IMR-90 (cell line): ENCODE data around the gene CST7. TPM values are rescaled to one million over a fixed set of nuclear protein-coding genes. Genes with fewer than 3 reads are reported as not detected.

ENCODE experiments used
- ATAC-seq: fragments of 200-7000 bp; cut with Tn5 transposase; 2 replicates; pipeline ENCODE4 v1.9.1; 2020; ENCODE audit warnings: low read depth, mild to moderate bottlenecking, moderate library complexity
- BruUV-seq: library from RNA; stranded (reverse); fragments of 400-500 nt; replicated peaks from 2 replicates; lab custom pipeline; 2021; lab: Mats Ljungman, UMichigan
- CTCF ChIA-PET: fragments of 300-600 bp; formaldehyde crosslinking; extraction: SDS; loops from one replicate; lab custom pipeline; 2021; ENCODE audit warnings: antibody characterized with exemption; lab: Yijun Ruan, JAX
- POLR2A ChIA-PET: fragments of 300-600 bp; sonication (Branson Sonifier 250); formaldehyde crosslinking; loops from one replicate; lab custom pipeline; 2022; ENCODE audit warnings: antibody characterized with exemption; ENCODE audit not compliant: unreplicated experiment; lab: Charles Lee
- DNase-seq: peaks from one replicate; pipeline ENCODE4 v3.0.0; 2013
- H2AFZ ChIP-seq: replicated peaks from 2 replicates; pipeline ENCODE3; 2013; ENCODE audit warnings: low read length, mild to moderate bottlenecking; ENCODE audit not compliant: poor library complexity
- H2AK5ac ChIP-seq: 2 replicates; pipeline ENCODE4 v1.6.1; 2013; ENCODE audit warnings: low read depth, low read length, inconsistent platforms
- H2AK9ac ChIP-seq: replicated peaks from 2 replicates; pipeline ENCODE3; 2013; ENCODE audit warnings: mild to moderate bottlenecking, low read depth, low read length, moderate library complexity; ENCODE audit not compliant: poor library complexity
- H2BK120ac ChIP-seq: 2 replicates; pipeline ENCODE4 v1.6.1; 2013; ENCODE audit warnings: low read depth, low read length, inconsistent platforms
- H2BK15ac ChIP-seq: 3 replicates; pipeline ENCODE4 v1.6.1; 2013; ENCODE audit warnings: low read depth, low read length, inconsistent platforms
- H2BK20ac ChIP-seq: 2 replicates; pipeline ENCODE4 v1.6.1; 2013; ENCODE audit warnings: low read depth, mild to moderate bottlenecking, inconsistent platforms, low read length, moderate library complexity
- H2BK5ac ChIP-seq: 2 replicates; pipeline ENCODE4 v1.6.1; 2013; ENCODE audit warnings: mild to moderate bottlenecking, low read depth, low read length, inconsistent platforms; ENCODE audit not compliant: poor library complexity, severe bottlenecking
- H3K14ac ChIP-seq: replicated peaks from 2 replicates; pipeline ENCODE4 v1.6.1; 2013; ENCODE audit warnings: low read depth, low read length, inconsistent platforms
- H3K18ac ChIP-seq: 2 replicates; pipeline ENCODE4 v1.6.1; 2013; ENCODE audit warnings: low read depth, low read length, control low read depth
- H3K23ac ChIP-seq: 2 replicates; pipeline ENCODE4 v1.6.1; 2013; ENCODE audit warnings: low read depth, low read length, inconsistent platforms
- H3K27ac ChIP-seq: 2 replicates; pipeline ENCODE4 v1.5.1; 2013; ENCODE audit warnings: mild to moderate bottlenecking, control low read depth, low read length; ENCODE audit not compliant: insufficient read depth
- H3K27me3 ChIP-seq: 2 replicates; pipeline ENCODE4 v1.6.1; 2013; ENCODE audit warnings: low read length; ENCODE audit not compliant: control insufficient read depth, insufficient read depth
- H3K36me3 ChIP-seq: 2 replicates; pipeline ENCODE4 v1.6.1; 2013; ENCODE audit warnings: low read length, mixed read lengths; ENCODE audit not compliant: control insufficient read depth, insufficient read depth
- H3K4ac ChIP-seq: 2 replicates; pipeline ENCODE4 v1.6.1; 2013; ENCODE audit warnings: low read depth, low read length, inconsistent platforms
- H3K4me1 ChIP-seq: 2 replicates; pipeline ENCODE4 v1.6.1; 2013; ENCODE audit warnings: low read length, mixed read lengths; ENCODE audit not compliant: control insufficient read depth, insufficient read depth
- H3K4me2 ChIP-seq: 2 replicates; pipeline ENCODE4 v1.6.1; 2013; ENCODE audit warnings: low read depth, mild to moderate bottlenecking, control low read depth, low read length, moderate library complexity
- H3K4me3 ChIP-seq: 2 replicates; pipeline ENCODE4 v1.5.1; 2013; ENCODE audit warnings: low read depth, mild to moderate bottlenecking, control low read depth, low read length, moderate library complexity; ENCODE audit not compliant: insufficient read depth
- H3K56ac ChIP-seq: 2 replicates; pipeline ENCODE4 v1.6.1; 2013; ENCODE audit warnings: low read length, inconsistent platforms; ENCODE audit not compliant: insufficient read depth; ENCODE audit errors: extremely low read depth
- H3K79me1 ChIP-seq, 2 experiments: 2 replicates each; pipeline ENCODE4 v1.6.1; 2013; ENCODE audit warnings: low read length in 2 of 2, inconsistent platforms in 1 of 2, low read depth in 1 of 2
- H3K9ac ChIP-seq: 2 replicates; pipeline ENCODE4 v1.6.1; 2013; ENCODE audit warnings: low read depth, low read length, control low read depth
- H3K9me1 ChIP-seq: 2 replicates; pipeline ENCODE4 v1.6.1; 2013; ENCODE audit warnings: low read length, inconsistent platforms; ENCODE audit not compliant: insufficient read depth
- H3K9me3 ChIP-seq: 2 replicates; pipeline ENCODE4 v1.6.1; 2013; ENCODE audit warnings: low read length; ENCODE audit not compliant: control insufficient read depth, insufficient read depth
- H4K20me1 ChIP-seq: 2 replicates; pipeline ENCODE4 v1.6.1; 2013; ENCODE audit warnings: low read length, inconsistent platforms; ENCODE audit not compliant: insufficient read depth
- H4K5ac ChIP-seq: 2 replicates; pipeline ENCODE4 v1.6.1; 2013; ENCODE audit warnings: mild to moderate bottlenecking, low read depth, low read length, control low read depth
- H4K8ac ChIP-seq, 2 experiments: 2 replicates each; pipeline ENCODE4 v1.6.1; 2013; ENCODE audit warnings: low read depth in 2 of 2, low read length in 2 of 2, control low read depth in 1 of 2, inconsistent platforms in 1 of 2
- H4K91ac ChIP-seq: 2 replicates; pipeline ENCODE4 v1.6.1; 2013; ENCODE audit warnings: low read depth, low read length, inconsistent platforms; ENCODE audit not compliant: insufficient read depth
- BHLHE40 ChIP-seq: fragments of 150-350 bp; IDR thresholded peaks from 2 replicates; pipeline ENCODE4 v1.6.1; 2016; ENCODE audit warnings: mild to moderate bottlenecking, low read depth, low read length
- CEBPB ChIP-seq: IDR thresholded peaks from 2 replicates; pipeline ENCODE4 v1.6.1; 2012; ENCODE audit warnings: low read depth, low read length, improper control_type of control experiment
- CHD1 ChIP-seq: IDR thresholded peaks from 2 replicates; pipeline ENCODE4 v1.6.1; 2012; ENCODE audit warnings: low read depth, low read length, improper control_type of control experiment
- CTCF ChIP-seq: conservative IDR thresholded peaks from 2 replicates; pipeline ENCODE4 v1.5.1; 2012; ENCODE audit warnings: mild to moderate bottlenecking, low read depth, low read length, improper control_type of control experiment
- MAZ ChIP-seq: IDR thresholded peaks from 2 replicates; pipeline ENCODE4 v1.6.1; 2012; ENCODE audit warnings: low read depth, mild to moderate bottlenecking, low read length, improper control_type of control experiment, moderate library complexity, borderline replicate concordance
- MXI1 ChIP-seq: IDR thresholded peaks from 2 replicates; pipeline ENCODE4 v1.6.1; 2012; ENCODE audit warnings: low read depth, mild to moderate bottlenecking, low read length, moderate library complexity, borderline replicate concordance
- POLR2A ChIP-seq: IDR thresholded peaks from 2 replicates; pipeline ENCODE4 v1.6.1; 2012; ENCODE audit warnings: mild to moderate bottlenecking, low read depth, low read length
- RAD21 ChIP-seq: IDR thresholded peaks from 2 replicates; pipeline ENCODE4 v1.6.1; 2012; ENCODE audit warnings: low read length, improper control_type of control experiment
- RCOR1 ChIP-seq: IDR thresholded peaks from 2 replicates; pipeline ENCODE4 v1.6.1; 2012; ENCODE audit warnings: mild to moderate bottlenecking, low read length, improper control_type of control experiment; ENCODE audit not compliant: insufficient replicate concordance
- RFX5 ChIP-seq: IDR thresholded peaks from 2 replicates; pipeline ENCODE4 v1.8.0; 2012; ENCODE audit warnings: low read depth, mild to moderate bottlenecking, low read length, moderate library complexity
- whole genome bisulfite sequencing, 2 experiments: methylation state at CpG; one replicate each; pipeline versions ENCODE4 v1.1.5 to v1.1.7; 2013; ENCODE audit warnings: missing lambda C conversion rate in 2 of 2; ENCODE audit not compliant: insufficient read length in 1 of 2; ENCODE audit errors: extremely low coverage in 2 of 2; 5-methylcytosine and 5-hydroxymethylcytosine counted together
- dilution Hi-C: fragments of 300-500 bp; cut with HindIII; formaldehyde crosslinking; loops from one replicate; pipeline ENCODE4 v1.14.3; 2018; ENCODE audit warnings: low sequenced_read_pairs; ENCODE audit not compliant: unreplicated experiment
- in situ Hi-C: fragments of 300-500 bp; cut with MboI; formaldehyde crosslinking; loops from 3 replicates; pipeline ENCODE4 v1.14.3; 2019; ENCODE audit warnings: low sequenced_read_pairs, inconsistent platforms, mixed read lengths
- intact Hi-C: fragments of 100-400 bp; cut with micrococcal nuclease; formaldehyde crosslinking; loops from 2 replicates; pipeline ENCODE4 v1.10.0; 2022
- polyA plus RNA-seq, 3 experiments: library from polyadenylated mRNA; depleted of rRNA; stranded (reverse); fragments of >200 nt; gene quantifications; 2 replicates each; pipeline ENCODE4 v1.2.3, GENCODE V29; 2012; ENCODE audit warnings: low replicate concordance in 1 of 3
- total RNA-seq: library from RNA; depleted of rRNA; stranded (reverse); fragments of >200 nt; gene quantifications from 2 replicates; pipeline ENCODE4 v1.2.3, GENCODE V29; 2012

Gene CST7
- total and polyA plus RNA-seq, 2 of the 4 experiments (the other 2 are of a cell fraction): not detected

- no peaks in the 10 kb centered on the region for H3K4me1 ChIP-seq
- peaks cover 8% of the 10 kb centered on the region for H3K27me3 ChIP-seq
- no peak overlapping the region for H3K4me3 ChIP-seq
- no peak overlapping the region for H2BK15ac ChIP-seq
- H3K27ac ChIP-seq: no peak overlapping the region
- H2BK20ac ChIP-seq: no peak overlapping the region
- H3K4ac ChIP-seq: no peak overlapping the region
- no peak overlapping the region for H3K4me2 ChIP-seq
- H2AK5ac ChIP-seq: no peak overlapping the region
- no peak overlapping the region for H2BK5ac ChIP-seq
- H2AK9ac ChIP-seq: no peak overlapping the region
- no peaks in the 10 kb centered on the region for H3K36me3 ChIP-seq
- no peak overlapping the region for H3K14ac ChIP-seq
- dilution Hi-C loops: no loop called here
- no peak overlapping the region for H3K56ac ChIP-seq
- H3K9me3 ChIP-seq: no peaks in the 10 kb centered on the region
- H3K18ac ChIP-seq: no peak overlapping the region
- WGBS, 2 experiments: 80% methylated on average over 3 of the region's 12 CpGs; no CpG with 5 or more reads in 1 of the 2 experiments
- ChIA-PET CTCF (no interaction called here), POLR2A (no interaction called here)
- H4K20me1 ChIP-seq: no peaks in the 10 kb centered on the region
- H2AFZ ChIP-seq: no peak overlapping the region
- H4K5ac ChIP-seq: no peak overlapping the region
- no peaks in the 10 kb centered on the region for H3K9me1 ChIP-seq
- in situ Hi-C loops: loop anchor here (10.0 kb wide), 1 partner anchor 168 kb away; no protein-coding TSS in a partner anchor
- no peak overlapping the region for H4K8ac ChIP-seq
- no peak overlapping the region for H3K23ac ChIP-seq
- H2BK120ac ChIP-seq: no peak overlapping the region
- ATAC-seq (no peak), DNase-seq (no peak)
- H4K91ac ChIP-seq: no peak overlapping the region
- no peak overlapping the region for H3K9ac ChIP-seq
- H3K79me1 ChIP-seq: no peaks in the 10 kb centered on the region
- TF ChIP-seq MXI1: no peak
- TF ChIP-seq CTCF: no peak
- no peak for TF ChIP-seq MAZ
- TF ChIP-seq CEBPB: no peak
- no peak for TF ChIP-seq RCOR1
- no peak for TF ChIP-seq RFX5
- TF ChIP-seq POLR2A: no peak
- no peak for TF ChIP-seq BHLHE40
- no peak for TF ChIP-seq CHD1
- TF ChIP-seq RAD21: no peak
- intact Hi-C loops: no loop called here
- BruUV-seq: no TSS peak
These were observed 57.5 kb downstream of the CST7 start for GRCh38 chr20:25006431-25007167.
